Colonic mucosa (tissue), 4 donors: ENCODE measurements around the gene CNNM3. TPM values are rescaled to one million over a fixed set of nuclear protein-coding genes. Genes with fewer than 3 reads are reported as not detected.

Source experiments
- DNase-seq: peaks from one replicate; pipeline ENCODE4 v3.0.0-alpha.2; 2020
- H3K27ac ChIP-seq: fragments of 200-600 bp; one replicate; pipeline ENCODE4 v1.8.0; 2021
- H3K27me3 ChIP-seq: fragments of 200-600 bp; one replicate; pipeline ENCODE4 v1.8.0; 2021
- H3K36me3 ChIP-seq: fragments of 200-600 bp; one replicate; pipeline ENCODE4 v1.8.0; 2021
- H3K4me1 ChIP-seq: fragments of 200-600 bp; one replicate; pipeline ENCODE4 v1.8.0; 2021; ENCODE audit warnings: mild to moderate bottlenecking
- H3K4me3 ChIP-seq: fragments of 200-600 bp; one replicate; pipeline ENCODE4 v1.8.0; 2021
- H3K9ac ChIP-seq, 2 donors: one replicate each; pipeline ENCODE4 v1.7.0; 2013; ENCODE audit warnings: control low read depth in 2 of 2, low read depth in 2 of 2, low read length in 2 of 2
- H3K9me3 ChIP-seq: fragments of 200-600 bp; one replicate; pipeline ENCODE4 v1.8.0; 2021
- CTCF ChIP-seq: fragments of 200-600 bp; IDR thresholded peaks from one replicate; pipeline ENCODE4 v1.8.0; 2022; ENCODE audit warnings: antibody characterized with exemption, mild to moderate bottlenecking
- intact Hi-C: fragments of 100-400 bp; cut with DNase I; formaldehyde crosslinking; loops from one replicate; pipeline ENCODE4 v1.14.1; 2022
- total RNA-seq, 2 donors: library from RNA; stranded (reverse); fragmentation: NEBNext Ultra II Directional in 1 of 2; extraction: Animal tissue kit (Norgen Biotek cat#: 25700) in 1 of 2; gene quantifications; one replicate each; pipeline ENCODE4 v1.2.1, GENCODE V29; 2021
- donor health status: healthy.
- donor health status: DM: no; HTN: no; CAD: no.
- donor health status: DM: no; HTN: no; CAD: no.

CNNM3 gene
- total RNA-seq, result 10 to 100 TPM; 24.4 to 33.0 TPM

GRCh38 chr2:96816127-96816835 lies at the start of gene CNNM3:
Gene CNNM3 (plus strand): TSS chr2:96816268. CDS start chr2:96816278, 10 bp downstream.
- no peaks in the 10 kb centered on the region for H3K27me3 ChIP-seq
- H3K36me3 ChIP-seq, result no peaks in the 10 kb centered on the region
- peaks cover 28% of the 10 kb centered on the region for H3K4me1 ChIP-seq
- peak within 1 kb of the TSS; percentile 98 for H3K27ac ChIP-seq
- no peaks in the 10 kb centered on the region for H3K9me3 ChIP-seq
- H3K9ac ChIP-seq, result peak within 1 kb of the TSS; percentile 81 to 84
- peak within 1 kb of the TSS; percentile 69 for H3K4me3 ChIP-seq
- intact Hi-C loops, result no loop called here
- DNase-seq, result peak; percentile 98
- TF ChIP-seq CTCF, result peak; percentile 61

GRCh38 chr2:96767135-96767871 lies 48.8 kb upstream of the CNNM3 start:
- peak overlapping the region; percentile 78 for H3K27ac ChIP-seq
- peak overlapping the region; percentile 6 for H3K4me3 ChIP-seq
- H3K27me3 ChIP-seq, result no peaks in the 10 kb centered on the region
- peaks cover 29% of the 10 kb centered on the region for H3K4me1 ChIP-seq
- no peaks in the 10 kb centered on the region for H3K36me3 ChIP-seq
- no peak for TF ChIP-seq CTCF
- intact Hi-C loops, result no loop called here
- H3K9me3 ChIP-seq, result no peaks in the 10 kb centered on the region
- peak overlapping the region; percentile 30 to 83 for H3K9ac ChIP-seq
- peak; percentile 81 for DNase-seq

- no peak for TF ChIP-seq CTCF
- H3K27ac ChIP-seq, result peak overlapping the region; percentile 78
- H3K36me3 ChIP-seq, result no peaks in the 10 kb centered on the region
- no peaks in the 10 kb centered on the region for H3K9me3 ChIP-seq
- H3K27me3 ChIP-seq, result no peaks in the 10 kb centered on the region
- H3K9ac ChIP-seq, result peak overlapping the region in 1 of 2 donors; percentile 83
- DNase-seq, result peak; percentile 77
- no peak overlapping the region for H3K4me3 ChIP-seq
- intact Hi-C loops, result no loop called here
- H3K4me1 ChIP-seq, result peaks cover 30% of the 10 kb centered on the region
Observed at GRCh38 chr2:96768083-96768561, 47.9 kb upstream of the CNNM3 start.

- Histone ChIP-seq H3K9ac (peak overlapping the region in 1 of 2 donors; percentile 66), H3K4me3 (no peak overlapping the region), H3K27me3 (no peaks in the 10 kb centered on the region), H3K4me1 (peaks cover 40% of the 10 kb centered on the region), H3K36me3 (no peaks in the 10 kb centered on the region), H3K27ac (peak overlapping the region; percentile 78), H3K9me3 (no peaks in the 10 kb centered on the region)
- DNase-seq, result no peak
- TF ChIP-seq CTCF, result no peak
- intact Hi-C loops, result no loop called here
Observed at GRCh38 chr2:96769814-96770213, 46.3 kb upstream of the CNNM3 start.

- Histone ChIP-seq H3K27me3 (no peaks in the 10 kb centered on the region), H3K4me1 (peaks cover 42% of the 10 kb centered on the region), H3K9ac (peak overlapping the region in 1 of 2 donors; percentile 66), H3K27ac (peak overlapping the region; percentile 78), H3K36me3 (no peaks in the 10 kb centered on the region), H3K9me3 (no peaks in the 10 kb centered on the region), H3K4me3 (no peak overlapping the region)
- no peak for TF ChIP-seq CTCF
- intact Hi-C loops, result no loop called here
- DNase-seq, result no peak
Observed at GRCh38 chr2:96770442-96771202, 45.4 kb upstream of the CNNM3 start.
